ENCODE measurements around the gene DCST1.

The DCST1 gene

GRCh38 chr1:155092131-155092530, 58.5 kb downstream of the DCST1 start:
- TF ChIP-seq GATA2 (IDR thresholded peaks at IDR 0.05; ENCODE audit: low read depth, low read length) (no peak), GATA3 (IDR thresholded peaks at IDR 0.05; ENCODE audit: low read depth, low read length) (no peak)

- no peak for TF ChIP-seq GATA2 (IDR thresholded peaks at IDR 0.05; ENCODE audit: low read depth, low read length)
- no peak for TF ChIP-seq GATA3 (IDR thresholded peaks at IDR 0.05; ENCODE audit: low read depth, low read length)
Observed at GRCh38 chr1:155092641-155093040, 59.0 kb downstream of the DCST1 start.

- TF ChIP-seq GATA2 (IDR thresholded peaks at IDR 0.05; ENCODE audit: low read depth, low read length) (no peak), GATA3 (IDR thresholded peaks at IDR 0.05; ENCODE audit: low read depth, low read length) (no peak)
Observed at GRCh38 chr1:155093911-155094621, 60.4 kb downstream of the DCST1 start.

GRCh38 chr1:155094622-155094948, 61.0 kb downstream of the DCST1 start:
- TF ChIP-seq GATA2 (IDR thresholded peaks at IDR 0.05; ENCODE audit: low read depth, low read length) = no peak

- no peak for TF ChIP-seq GATA3 (IDR thresholded peaks at IDR 0.05; ENCODE audit: low read depth, low read length)
Observed at GRCh38 chr1:155099331-155099730, 65.7 kb downstream of the DCST1 start.

Data from SH-SY5Y (cell line).